Omental fat pad (tissue), 4 donors: ENCODE data around the gene TUT1. TPM values are rescaled to one million over a fixed set of nuclear protein-coding genes. Genes with fewer than 3 reads are reported as not detected.
A peak's percentile ranks its signal among the peaks of the same experiment; 100 is the strongest.
"Not testable (repeated sequence)": the region's sequence is repeated elsewhere in the genome, so short reads cannot be mapped to it uniquely, and the experiment has no call there.

Experiments
- ATAC-seq: fragments of 150-250 bp; one replicate; pipeline ENCODE4 v1.9.1; 2016; ENCODE audit warnings: mild to moderate bottlenecking, moderate library complexity; ENCODE audit not compliant: low FRiP score
- DNase-seq: peaks from one replicate; pipeline ENCODE4 v3.0.0-alpha.2; 2019; ENCODE audit warnings: low spot score
- total RNA-seq, 4 donors: library from RNA; depleted of rRNA; stranded (reverse); fragments of >200 nt; gene quantifications; one replicate each; pipeline ENCODE4 v1.1.0, GENCODE V29; 2016
- TF ChIP-seq, protein P1 (sequence below), 3 donors: fragments of 450-650 bp; IDR thresholded peaks; one replicate each; pipeline ENCODE4 v1.5.1; 2016 to 2017; ENCODE audit warnings: antibody characterized with exemption in 3 of 3, mild to moderate bottlenecking in 3 of 3, moderate library complexity in 2 of 3

TUT1 gene
- total RNA-seq, 4 donors from 2014 or later: 7.9 to 11.0 (median 10.5) TPM

DNA sequence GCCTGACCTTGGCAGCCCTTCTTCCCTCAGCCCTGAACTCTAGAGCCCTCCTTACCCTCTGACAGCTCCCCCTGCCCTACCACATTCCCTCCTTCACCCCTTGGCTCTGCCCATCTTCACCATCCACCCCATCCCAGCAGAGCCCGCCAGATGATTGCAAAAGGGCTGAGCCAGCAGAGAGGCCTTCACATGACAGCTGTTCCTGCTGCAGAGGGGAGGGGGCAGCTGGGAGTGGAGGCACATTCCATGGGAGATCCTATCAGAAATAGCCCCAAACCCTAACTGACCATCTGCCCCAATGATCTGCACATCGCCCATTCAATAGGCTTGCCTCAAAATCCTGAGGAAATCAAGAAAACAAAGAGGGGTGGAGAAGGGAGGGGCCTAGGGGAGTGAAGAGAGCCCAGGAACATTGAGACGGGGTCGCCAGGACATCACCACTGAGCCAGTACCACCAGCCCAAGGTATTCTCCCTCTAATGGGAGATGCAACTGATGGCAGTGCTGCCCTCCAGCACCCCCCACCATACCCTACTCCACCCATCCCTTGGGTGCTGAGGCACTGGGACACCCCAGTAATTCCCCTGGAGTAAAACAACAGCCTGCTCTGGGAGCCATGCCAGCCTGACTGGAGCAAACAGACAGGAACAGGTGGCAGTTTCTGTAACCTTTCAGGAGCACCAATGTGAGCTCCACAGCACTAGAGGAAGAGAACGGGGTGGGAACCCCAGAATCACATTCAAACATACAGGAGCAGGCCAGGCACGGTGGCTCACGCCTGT, 36.7 kb downstream of the TUT1 start:
- no peak for ATAC-seq
- DNase-seq: no peak
- TF ChIP-seq, protein P1, sequence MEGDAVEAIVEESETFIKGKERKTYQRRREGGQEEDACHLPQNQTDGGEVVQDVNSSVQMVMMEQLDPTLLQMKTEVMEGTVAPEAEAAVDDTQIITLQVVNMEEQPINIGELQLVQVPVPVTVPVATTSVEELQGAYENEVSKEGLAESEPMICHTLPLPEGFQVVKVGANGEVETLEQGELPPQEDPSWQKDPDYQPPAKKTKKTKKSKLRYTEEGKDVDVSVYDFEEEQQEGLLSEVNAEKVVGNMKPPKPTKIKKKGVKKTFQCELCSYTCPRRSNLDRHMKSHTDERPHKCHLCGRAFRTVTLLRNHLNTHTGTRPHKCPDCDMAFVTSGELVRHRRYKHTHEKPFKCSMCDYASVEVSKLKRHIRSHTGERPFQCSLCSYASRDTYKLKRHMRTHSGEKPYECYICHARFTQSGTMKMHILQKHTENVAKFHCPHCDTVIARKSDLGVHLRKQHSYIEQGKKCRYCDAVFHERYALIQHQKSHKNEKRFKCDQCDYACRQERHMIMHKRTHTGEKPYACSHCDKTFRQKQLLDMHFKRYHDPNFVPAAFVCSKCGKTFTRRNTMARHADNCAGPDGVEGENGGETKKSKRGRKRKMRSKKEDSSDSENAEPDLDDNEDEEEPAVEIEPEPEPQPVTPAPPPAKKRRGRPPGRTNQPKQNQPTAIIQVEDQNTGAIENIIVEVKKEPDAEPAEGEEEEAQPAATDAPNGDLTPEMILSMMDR (IDR thresholded peaks at IDR 0.05): no peak

DNA sequence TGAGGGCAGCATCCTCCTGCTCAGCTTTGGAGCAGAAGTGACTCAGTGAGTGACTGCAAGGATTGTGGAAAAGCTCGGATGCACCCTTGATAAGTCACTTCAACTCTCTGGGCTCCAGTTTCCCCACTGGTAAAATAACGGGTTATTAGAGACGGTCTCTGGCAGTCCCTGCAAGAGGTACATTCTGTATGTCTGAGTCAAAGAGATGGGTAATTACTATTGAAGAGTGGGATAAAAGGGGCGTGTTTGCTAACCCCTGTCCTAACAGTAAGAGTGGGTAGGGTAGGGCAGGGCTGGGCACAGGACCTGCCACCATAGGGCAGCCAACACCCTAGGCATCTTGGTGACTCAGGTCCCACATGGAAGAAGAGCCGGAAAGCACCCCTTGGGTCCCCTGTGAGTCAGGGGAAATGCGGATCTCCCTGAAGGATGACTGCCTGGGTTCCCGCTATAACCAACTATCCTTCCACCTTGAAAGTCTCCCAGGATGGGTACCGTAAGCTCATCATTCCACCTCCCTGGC, 37.4 kb downstream of the TUT1 start:
- TF ChIP-seq, protein P1 (IDR thresholded peaks at IDR 0.05): no peak
- DNase-seq (no peak), ATAC-seq (peak; percentile 38)

DNA sequence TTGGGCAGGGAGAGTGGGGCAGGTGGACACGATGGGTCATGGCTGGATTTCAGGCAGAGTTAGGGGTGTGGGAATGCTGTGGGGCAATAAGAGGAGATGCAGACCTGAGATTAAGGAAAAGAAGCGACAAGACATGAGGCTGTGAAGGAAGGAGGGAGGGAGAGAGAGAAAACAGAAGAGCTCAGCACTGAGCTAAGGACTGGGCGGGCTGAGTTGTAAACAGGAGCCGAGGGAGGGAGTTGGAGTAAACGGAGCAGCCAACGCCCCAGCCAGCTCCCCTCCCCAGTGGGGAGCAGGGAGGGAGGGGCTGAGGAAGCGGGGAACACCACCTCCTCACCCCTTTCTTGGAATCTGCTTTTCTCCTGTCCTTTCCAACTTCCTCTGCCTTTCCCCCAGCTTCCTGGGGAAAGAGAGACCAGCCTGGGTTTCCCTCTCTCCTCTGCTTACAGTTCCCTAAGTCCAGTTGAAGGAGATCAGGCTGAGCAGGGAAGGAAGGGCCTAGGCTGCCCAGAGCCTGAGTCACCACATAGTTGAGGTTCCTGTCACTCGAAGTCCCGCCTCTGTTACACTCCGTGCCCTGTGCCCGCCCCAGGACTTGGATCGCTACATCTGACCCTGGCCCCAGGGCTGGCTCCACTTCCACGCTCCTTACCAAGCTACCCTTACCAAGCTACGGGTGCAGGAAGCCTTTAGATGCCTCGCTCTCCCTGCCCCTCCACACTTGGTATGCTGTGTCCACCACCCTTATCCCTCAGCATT, 38.1 kb downstream of the TUT1 start:
- peak; percentile 77 for ATAC-seq
- no peak for DNase-seq
- TF ChIP-seq, protein P1 (IDR thresholded peaks at IDR 0.05): no peak

DNA sequence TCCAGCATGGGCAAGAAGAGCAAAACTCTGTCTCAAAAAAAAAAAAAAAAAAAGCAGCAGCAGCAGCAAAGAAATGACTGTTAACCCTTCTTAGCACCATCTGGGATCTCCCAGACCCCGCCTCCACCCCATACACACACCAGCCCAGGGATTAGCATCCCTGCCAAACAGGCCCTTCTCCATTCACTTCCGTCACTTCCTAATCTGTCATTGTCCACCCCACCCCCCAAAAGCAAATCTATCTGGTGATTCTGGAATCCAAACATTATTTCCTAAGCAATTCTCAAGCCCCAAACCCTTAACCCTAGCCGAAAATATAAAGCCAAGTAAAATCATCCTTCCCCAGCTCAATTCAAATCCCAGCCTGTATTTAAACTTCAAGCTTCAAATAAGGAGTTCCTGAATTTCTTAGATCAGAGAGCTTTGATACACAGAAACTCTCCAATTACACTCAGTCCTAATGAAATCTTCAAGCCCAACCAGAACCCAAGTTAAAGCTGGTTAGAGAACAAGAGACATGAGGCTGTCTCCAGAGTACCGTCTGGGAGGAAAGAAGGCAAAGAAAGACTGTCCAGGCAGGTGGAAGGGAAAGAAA, 38.7 kb downstream of the TUT1 start:
- ATAC-seq (no peak), DNase-seq (no peak)
- TF ChIP-seq, protein P1 (IDR thresholded peaks at IDR 0.05): no peak

DNA sequence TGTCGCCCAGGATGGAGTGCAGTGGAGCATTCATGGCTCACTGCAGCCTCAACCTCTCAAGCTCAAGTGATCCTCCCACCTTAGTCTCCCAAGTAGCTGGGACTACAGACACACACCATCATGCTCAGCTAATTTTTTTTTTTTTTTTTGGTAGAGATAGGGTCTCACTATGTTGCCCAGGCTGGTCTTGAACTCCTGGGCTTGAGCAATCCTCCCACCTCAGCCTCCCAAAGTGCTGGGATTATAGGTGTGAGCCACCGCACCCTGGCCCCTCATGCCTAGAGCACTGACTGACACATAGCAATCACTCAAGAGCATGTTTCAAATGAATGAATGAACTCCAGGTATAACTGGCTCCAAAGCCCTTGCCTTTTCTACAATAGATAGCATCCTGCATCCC, 40.8 kb downstream of the TUT1 start:
- not testable (repeated sequence) for DNase-seq, ATAC-seq

DNA sequence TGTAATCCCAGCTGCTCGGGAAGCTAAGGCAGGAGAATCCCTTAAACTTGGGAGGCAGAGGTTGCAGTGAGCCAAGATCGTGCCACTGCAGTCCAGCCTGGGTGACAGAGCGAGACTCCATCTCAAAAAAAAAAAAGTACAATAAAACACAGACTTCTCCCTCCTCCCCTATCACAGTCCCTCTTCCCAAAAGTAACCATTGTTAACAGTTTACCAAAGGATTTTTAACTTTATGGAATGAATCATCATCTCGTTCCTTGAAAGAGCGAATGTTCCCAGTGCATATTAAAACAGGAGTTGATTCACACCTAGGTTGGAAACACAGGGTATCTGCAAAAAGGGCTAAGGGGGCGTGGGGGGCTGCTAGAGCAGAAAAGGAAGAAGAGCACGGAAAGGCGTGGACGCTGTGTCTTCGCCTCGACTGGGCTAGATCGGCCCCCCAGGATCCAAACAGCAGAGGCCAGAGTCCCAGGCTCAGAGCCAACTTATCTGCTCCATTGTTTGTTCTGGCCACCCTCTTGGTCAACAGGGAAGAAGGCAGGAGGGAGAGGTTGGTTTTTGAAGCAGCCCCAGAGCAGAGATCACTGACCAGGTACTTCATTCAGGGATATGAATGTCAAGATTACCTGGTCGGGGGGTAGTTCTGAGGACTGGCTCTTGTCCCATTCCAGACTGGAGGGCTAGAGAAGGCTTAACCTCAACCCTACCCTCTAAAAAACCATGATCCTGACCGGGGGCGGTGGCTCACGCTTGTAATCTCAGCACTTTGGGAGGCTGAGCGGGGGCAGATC, 42.6 kb downstream of the TUT1 start:
- DNase-seq: no peak

More for the DNA sequence above, 42.6 kb downstream of the TUT1 start:
- TF ChIP-seq, protein P1 (IDR thresholded peaks at IDR 0.05): no peak
- ATAC-seq: no peak
